Retinal pigment epithelial cell (primary cell): ENCODE data around the gene COPS7A.

Experiments used
- DNase-seq: peaks from one replicate; pipeline ENCODE4 v3.0.0-alpha.2; 2010; ENCODE audit warnings: low read depth
- H3K4me3 ChIP-seq: 2 replicates; pipeline ENCODE4 v1.5.1; 2011; ENCODE audit warnings: mild to moderate bottlenecking, low read length, control low read depth, moderate library complexity
- TF ChIP-seq, protein P1 (sequence below): conservative IDR thresholded peaks from 2 replicates; pipeline ENCODE4 v1.5.1; 2011; ENCODE audit warnings: low read depth, low read length, control low read depth, inconsistent platforms

COPS7A gene

DNA sequence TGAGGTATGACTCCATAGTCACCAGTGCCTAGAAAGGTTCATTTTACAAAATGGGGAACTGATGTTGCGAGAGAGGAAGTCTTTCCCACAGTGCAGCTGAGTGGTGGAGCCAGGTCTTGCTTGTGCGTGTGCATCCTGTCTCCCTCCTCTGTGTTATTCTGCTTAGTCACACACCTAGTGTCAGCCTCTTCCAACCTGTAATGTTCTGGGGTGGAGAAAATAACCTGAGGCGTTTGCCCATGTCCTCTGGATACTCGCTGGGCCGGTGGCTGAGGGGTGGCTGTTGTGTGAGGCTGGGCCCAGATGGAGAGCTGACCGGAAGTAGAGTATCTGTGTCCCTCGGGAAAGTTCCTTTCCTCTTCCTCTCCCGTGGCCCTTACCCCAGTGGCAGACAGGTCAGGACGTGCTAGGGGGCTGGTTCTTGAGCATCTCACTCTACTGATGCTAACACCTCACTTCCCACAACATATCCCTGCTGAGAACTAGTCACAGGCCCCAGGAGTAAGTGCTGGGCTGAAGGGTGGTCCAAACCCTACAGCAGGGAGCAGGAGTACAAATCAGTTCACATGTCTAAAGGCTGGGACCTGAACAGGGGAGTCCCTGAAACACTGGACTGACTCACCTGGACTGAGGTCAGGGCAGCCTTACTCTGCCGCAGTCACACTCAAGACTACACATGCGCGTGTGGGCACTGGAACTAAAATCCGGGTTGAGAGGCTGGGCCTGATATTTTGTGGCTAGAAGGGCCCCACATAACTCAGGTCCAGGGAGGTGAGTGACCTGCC is 22.1 kb downstream of the COPS7A start:
- DNase-seq = no peak
- TF ChIP-seq, protein P1, sequence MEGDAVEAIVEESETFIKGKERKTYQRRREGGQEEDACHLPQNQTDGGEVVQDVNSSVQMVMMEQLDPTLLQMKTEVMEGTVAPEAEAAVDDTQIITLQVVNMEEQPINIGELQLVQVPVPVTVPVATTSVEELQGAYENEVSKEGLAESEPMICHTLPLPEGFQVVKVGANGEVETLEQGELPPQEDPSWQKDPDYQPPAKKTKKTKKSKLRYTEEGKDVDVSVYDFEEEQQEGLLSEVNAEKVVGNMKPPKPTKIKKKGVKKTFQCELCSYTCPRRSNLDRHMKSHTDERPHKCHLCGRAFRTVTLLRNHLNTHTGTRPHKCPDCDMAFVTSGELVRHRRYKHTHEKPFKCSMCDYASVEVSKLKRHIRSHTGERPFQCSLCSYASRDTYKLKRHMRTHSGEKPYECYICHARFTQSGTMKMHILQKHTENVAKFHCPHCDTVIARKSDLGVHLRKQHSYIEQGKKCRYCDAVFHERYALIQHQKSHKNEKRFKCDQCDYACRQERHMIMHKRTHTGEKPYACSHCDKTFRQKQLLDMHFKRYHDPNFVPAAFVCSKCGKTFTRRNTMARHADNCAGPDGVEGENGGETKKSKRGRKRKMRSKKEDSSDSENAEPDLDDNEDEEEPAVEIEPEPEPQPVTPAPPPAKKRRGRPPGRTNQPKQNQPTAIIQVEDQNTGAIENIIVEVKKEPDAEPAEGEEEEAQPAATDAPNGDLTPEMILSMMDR = no peak
- no peak overlapping the region for H3K4me3 ChIP-seq

DNA sequence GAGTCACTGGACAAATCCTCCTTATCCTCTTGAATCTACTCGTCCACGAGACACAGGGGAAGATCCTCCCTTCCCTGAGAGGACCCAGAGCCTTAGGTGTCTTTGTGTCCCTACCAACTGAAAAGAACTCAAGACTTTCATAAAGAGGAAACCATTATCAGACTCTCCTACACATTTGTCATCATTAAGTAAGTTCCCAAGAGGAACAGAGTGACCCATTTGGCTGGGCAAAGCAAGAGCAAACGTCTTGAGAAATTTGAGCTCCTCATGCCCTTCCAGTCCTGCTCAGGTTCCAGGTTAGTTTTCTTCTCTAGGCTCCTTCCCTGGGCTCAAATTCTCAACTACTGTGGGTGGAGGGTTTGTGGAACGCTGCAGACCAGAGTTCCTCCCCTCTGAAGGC is 23.4 kb downstream of the COPS7A start:
- DNase-seq = no peak
- H3K4me3 ChIP-seq = no peak overlapping the region
- TF ChIP-seq, protein P1 = no peak

DNA sequence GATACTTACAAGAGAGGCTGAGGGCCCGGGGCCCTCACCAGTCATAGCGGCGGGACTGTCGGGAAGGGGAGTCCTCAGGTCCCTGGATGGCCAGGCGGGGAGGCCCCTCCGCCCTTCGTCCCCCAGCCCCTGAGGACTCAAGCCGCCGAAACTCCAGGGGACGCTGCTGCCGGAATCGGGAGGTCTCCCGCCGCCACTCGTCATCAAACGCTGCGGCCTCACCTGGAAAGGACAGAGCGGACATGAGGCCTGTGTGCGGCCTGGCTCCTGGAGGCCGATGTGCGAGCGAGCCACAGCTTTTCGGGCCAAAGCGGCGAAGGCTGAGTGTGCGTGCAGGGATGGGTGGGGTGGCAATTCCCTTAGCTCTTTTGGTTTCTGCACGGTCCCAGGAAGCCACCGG is 24.9 kb downstream of the COPS7A start:
- no peak for DNase-seq
- no peak overlapping the region for H3K4me3 ChIP-seq
- TF ChIP-seq, protein P1 = no peak

DNA sequence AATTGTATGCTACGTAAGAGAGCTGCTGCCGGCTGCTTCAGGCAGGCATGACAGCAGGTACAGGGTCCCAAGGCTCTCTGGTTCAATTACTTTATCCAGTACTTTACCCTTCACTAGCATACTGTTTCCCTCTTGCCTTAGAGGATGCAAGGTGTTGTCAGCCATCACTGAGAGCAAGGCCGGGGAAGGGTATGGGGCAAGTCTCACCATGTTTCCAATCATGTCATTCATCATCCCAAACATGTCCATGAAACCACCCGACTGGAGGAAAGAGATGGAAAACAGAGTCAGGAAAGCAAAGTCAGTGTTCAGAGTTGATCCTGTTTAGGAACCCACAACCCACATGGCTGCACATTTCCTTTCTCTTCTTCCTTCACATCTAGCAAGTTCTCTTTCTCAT is 26.7 kb downstream of the COPS7A start:
- no peak for DNase-seq
- H3K4me3 ChIP-seq = no peak overlapping the region
- TF ChIP-seq, protein P1 = no peak

DNA sequence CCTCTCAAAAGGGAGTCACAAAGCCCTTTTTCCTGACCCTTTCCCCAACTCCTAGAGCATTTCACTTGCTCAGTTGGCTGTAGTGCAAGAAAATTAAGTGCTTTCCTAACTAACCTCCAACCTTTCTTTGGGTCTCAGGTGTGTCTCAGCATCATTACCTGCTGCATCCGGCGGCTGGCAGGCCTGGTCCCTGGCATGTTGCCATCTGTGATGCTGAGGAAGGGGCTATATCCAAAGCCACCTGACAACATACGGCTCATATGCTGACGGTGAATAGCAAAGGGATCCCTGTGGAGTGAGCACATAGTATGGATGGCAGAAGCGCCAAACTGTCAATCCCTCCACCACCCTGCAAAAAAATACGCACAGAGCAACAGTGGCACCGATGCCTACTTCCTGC is 27.9 kb downstream of the COPS7A start:
- H3K4me3 ChIP-seq = peak overlapping the region; percentile 88
- no peak for DNase-seq
- TF ChIP-seq, protein P1 = no peak

DNA sequence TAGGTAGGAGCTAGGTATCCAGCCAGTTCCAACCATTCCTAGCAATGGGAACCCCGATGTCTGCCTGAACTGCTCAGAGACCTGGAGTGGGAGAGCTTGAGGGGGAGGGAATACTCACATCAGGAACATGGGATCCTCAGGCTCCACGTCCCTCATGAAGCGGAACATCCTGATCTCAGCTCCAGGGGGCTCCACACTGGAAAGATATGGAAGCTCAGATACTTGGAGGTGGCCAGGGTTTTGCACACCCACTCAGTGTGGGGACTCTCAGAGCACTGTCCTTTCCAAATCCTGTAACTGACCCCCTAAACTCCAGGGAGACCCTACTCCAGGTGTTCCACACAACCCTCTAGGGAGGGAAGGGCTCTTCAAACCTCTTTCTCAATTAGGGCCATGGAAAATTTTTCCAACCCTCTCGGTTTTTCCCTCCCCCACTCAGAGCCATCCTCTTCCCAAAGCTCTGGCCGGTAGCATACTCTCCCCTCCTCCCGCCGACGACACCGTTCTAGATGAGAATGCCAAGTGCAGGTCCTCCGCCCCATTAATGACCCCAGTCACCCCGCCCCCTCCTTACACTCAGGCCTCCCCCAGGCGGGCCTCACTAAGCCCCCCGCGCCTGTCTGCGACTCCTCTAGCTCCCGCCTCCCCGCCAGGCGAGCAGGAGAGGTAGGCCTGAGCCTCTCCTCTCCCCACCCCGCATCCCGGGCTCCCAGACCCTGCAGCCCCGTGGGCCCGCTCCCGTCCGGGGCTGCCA is 28.5 kb downstream of the COPS7A start:
- no peak for DNase-seq
- H3K4me3 ChIP-seq = peak overlapping the region; percentile 88
- TF ChIP-seq, protein P1 = peak; percentile 53
